K562 (cell line): ENCODE results near the gene ASIC1. TPM values are rescaled to one million over a fixed set of nuclear protein-coding genes. Genes with fewer than 3 reads are reported as not detected.

Experiments
- ATF3 ChIP-seq, 2 experiments: fragments of 450-650 bp in 1 of 2; sonication (generic) in 1 of 2; formaldehyde crosslinking in 1 of 2; IDR thresholded peaks in 1 of 2; conservative IDR thresholded peaks in 1 of 2; 2 replicates each; pipeline versions ENCODE4 v1.6.1 to v1.8.1; 2016 to 2023; ENCODE audit warnings: mild to moderate bottlenecking in 2 of 2, moderate library complexity in 2 of 2, inconsistent platforms in 1 of 2, missing genetic modification reagents in 1 of 2
- BCOR ChIP-seq: fragments of 450-650 bp; IDR thresholded peaks from 2 replicates; pipeline ENCODE4 v1.6.1; 2016
- CBX8 ChIP-seq: fragments of 200-600 bp; sonication (generic); IDR thresholded peaks from 2 replicates; pipeline ENCODE4 v1.6.1; 2012; ENCODE audit warnings: borderline replicate concordance, mixed run types, low read depth, mild to moderate bottlenecking, moderate library complexity, mixed read lengths, low read length, control low read depth, inconsistent platforms; ENCODE audit not compliant: poor library complexity, severe bottlenecking; ENCODE audit errors: extremely low read depth
- CC2D1A ChIP-seq: fragments of 450-650 bp; IDR thresholded peaks from 2 replicates; pipeline ENCODE4 v1.6.1; 2017; ENCODE audit warnings: mild to moderate bottlenecking
- CHD1 ChIP-seq: fragments of 200-600 bp; sonication (generic); IDR thresholded peaks from one replicate; pipeline ENCODE4 v1.6.1; 2012; ENCODE audit warnings: mild to moderate bottlenecking, moderate library complexity, low read length, inconsistent platforms
- FOXK1 ChIP-seq: sonication (generic); formaldehyde crosslinking; IDR thresholded peaks from 2 replicates; pipeline ENCODE4 v1.8.0; 2022; ENCODE audit warnings: missing genetic modification reagents, mild to moderate bottlenecking, borderline replicate concordance
- GATAD2B ChIP-seq: fragments of 450-650 bp; IDR thresholded peaks from 2 replicates; pipeline ENCODE4 v1.6.1; 2017; ENCODE audit warnings: mild to moderate bottlenecking, borderline replicate concordance
- HDAC1 ChIP-seq, 2 experiments: fragments of 450-650 bp; IDR thresholded peaks; 2 replicates each; pipeline ENCODE4 v1.6.1; 2016 to 2017; ENCODE audit warnings: inconsistent platforms in 1 of 2, mild to moderate bottlenecking in 1 of 2, moderate library complexity in 1 of 2
- HDAC2 ChIP-seq: fragments of 450-650 bp; IDR thresholded peaks from 2 replicates; pipeline ENCODE4 v1.6.1; 2016; ENCODE audit warnings: mild to moderate bottlenecking
- HDAC6 ChIP-seq: IDR thresholded peaks from 2 replicates; pipeline ENCODE4 v1.6.1; 2012; ENCODE audit warnings: low read depth, mild to moderate bottlenecking, control low read depth, inconsistent platforms, low read length, moderate library complexity
- HINFP ChIP-seq: fragments of 450-650 bp; conservative IDR thresholded peaks from 2 replicates; pipeline ENCODE4 v1.6.1; 2016; ENCODE audit warnings: missing genetic modification characterization, low read depth, mild to moderate bottlenecking, control low read depth, missing compliant biosample characterization
- RBM39 ChIP-seq: fragments of 200-400 bp; formaldehyde crosslinking; optimal IDR thresholded peaks from 2 replicates; pipeline ENCODE3; 2018; ENCODE audit warnings: low read depth, low read length
- SMC3 ChIP-seq: conservative IDR thresholded peaks from 2 replicates; pipeline ENCODE4 v1.6.1; 2011; ENCODE audit warnings: low read depth, low read length, improper control_type of control experiment; ENCODE audit not compliant: insufficient read depth
- SNIP1 ChIP-seq: fragments of 450-650 bp; IDR thresholded peaks from 2 replicates; pipeline ENCODE4 v1.7.1; 2017; ENCODE audit warnings: low read depth, mild to moderate bottlenecking
- SRSF9 ChIP-seq: fragments of 200-400 bp; formaldehyde crosslinking; IDR thresholded peaks from 2 replicates; pipeline ENCODE4 v1.6.1; 2017; ENCODE audit warnings: low read depth, low read length, borderline replicate concordance
- TCF15 ChIP-seq: fragments of 250-450 bp; sonication (Bioruptor Pico); IDR thresholded peaks from 2 replicates; pipeline ENCODE4 v1.8.0; 2022; ENCODE audit warnings: moderate library complexity, mild to moderate bottlenecking, inconsistent platforms
- TRIM25 ChIP-seq: fragments of 450-650 bp; IDR thresholded peaks from 2 replicates; pipeline ENCODE4 v1.7.0; 2016; ENCODE audit warnings: borderline replicate concordance
- ZBTB26 ChIP-seq: fragments of 450-650 bp; formaldehyde crosslinking; IDR thresholded peaks from 2 replicates; pipeline ENCODE4 v1.4.0; 2022; ENCODE audit warnings: missing genetic modification characterization
- ZC3H8 ChIP-seq: fragments of 450-650 bp; IDR thresholded peaks from 2 replicates; pipeline ENCODE4 v1.6.1; 2017
- ZKSCAN1 ChIP-seq: fragments of 150-350 bp; IDR thresholded peaks from 2 replicates; pipeline ENCODE4 v1.6.1; 2016; ENCODE audit warnings: low read depth, low read length
- ZNF24 ChIP-seq: fragments of 450-650 bp; IDR thresholded peaks from 2 replicates; pipeline ENCODE4 v1.6.1; 2016
- ZNF274 ChIP-seq: IDR thresholded peaks from 2 replicates; pipeline ENCODE4 v1.6.1; 2011; ENCODE audit warnings: low read depth, mild to moderate bottlenecking, low read length, moderate library complexity, borderline replicate concordance
- polyA plus RNA-seq, 8 experiments: library from polyadenylated mRNA; depleted of rRNA in 4 of 8; stranded (reverse) in 5 of 8; unstranded in 3 of 8; fragments of >200 nt; fragmentation: Nextera tagmentation in 2 of 8; fragmentation: Illumina TruSeq in 1 of 8; extraction: Ambion mirVana in 2 of 8; extraction: Trizol in 1 of 8; gene quantifications; 2 replicates each; pipeline versions ENCODE4 v1.2.1 to v1.2.3, GENCODE V29; 2011 to 2014; ENCODE audit warnings: inconsistent platforms in 1 of 8, missing spikeins in 1 of 8
- total RNA-seq, 7 experiments: library from RNA; depleted of rRNA in 6 of 7; stranded (reverse); fragments of >200 nt in 6 of 7; fragmentation: Illumina TruSeq in 2 of 7; extraction: Trizol in 2 of 7; gene quantifications; 2 replicates each; pipeline versions ENCODE4 v1.2.1 to v1.2.3, GENCODE V29; 2011 to 2021; ENCODE audit warnings: low replicate concordance in 1 of 7

ASIC1 gene
- total and polyA plus RNA-seq, 9 of the 15 experiments (the other 6 are each of a cell fraction or from before 2014, with no cell fraction given): 0.01 to 1.7 (median 0.45) TPM

GRCh38 chr12:50111693-50112455, 54.5 kb downstream of the ASIC1 start, which contains the start of gene COX14 (continued):
- TF ChIP-seq ATF3 (IDR thresholded peaks at IDR 0.05): no peak
- no peak for TF ChIP-seq ATF3 (CRISPR knock-in tag; conservative IDR thresholded peaks at IDR 0.05)
- TF ChIP-seq RBM39: no peak
- peak in 1 of 2 experiments; percentile 97; a peak in 2 of 4 replicates for TF ChIP-seq HDAC1 (IDR thresholded peaks at IDR 0.05)
- peak; percentile 76 for TF ChIP-seq HDAC2
- no peak for TF ChIP-seq CC2D1A
- TF ChIP-seq GATAD2B: no peak
- no peak for TF ChIP-seq TRIM25
- TF ChIP-seq HINFP (tag): no peak
- no peak for TF ChIP-seq CHD1
- no peak; the same call in 1 of the 2 replicates for TF ChIP-seq BCOR
- TF ChIP-seq SNIP1: no peak
- 0 out of 2 replicates have a peak, but pooled peaks have one; percentile 9 for TF ChIP-seq ZNF24
- TF ChIP-seq ZKSCAN1: no peak
- TF ChIP-seq ZNF274: no peak
- TF ChIP-seq ZC3H8: no peak
- no peak for TF ChIP-seq ZBTB26 (CRISPR knock-in tag)
- no peak for TF ChIP-seq HDAC6
- TF ChIP-seq SRSF9: no peak
- TF ChIP-seq SMC3: no peak
- TF ChIP-seq FOXK1: no peak
- no peak for TF ChIP-seq TCF15 (CRISPR knock-in tag)
- no peak for TF ChIP-seq CBX8
